ENCODE measurements around the gene RASL11B.

DNA sequence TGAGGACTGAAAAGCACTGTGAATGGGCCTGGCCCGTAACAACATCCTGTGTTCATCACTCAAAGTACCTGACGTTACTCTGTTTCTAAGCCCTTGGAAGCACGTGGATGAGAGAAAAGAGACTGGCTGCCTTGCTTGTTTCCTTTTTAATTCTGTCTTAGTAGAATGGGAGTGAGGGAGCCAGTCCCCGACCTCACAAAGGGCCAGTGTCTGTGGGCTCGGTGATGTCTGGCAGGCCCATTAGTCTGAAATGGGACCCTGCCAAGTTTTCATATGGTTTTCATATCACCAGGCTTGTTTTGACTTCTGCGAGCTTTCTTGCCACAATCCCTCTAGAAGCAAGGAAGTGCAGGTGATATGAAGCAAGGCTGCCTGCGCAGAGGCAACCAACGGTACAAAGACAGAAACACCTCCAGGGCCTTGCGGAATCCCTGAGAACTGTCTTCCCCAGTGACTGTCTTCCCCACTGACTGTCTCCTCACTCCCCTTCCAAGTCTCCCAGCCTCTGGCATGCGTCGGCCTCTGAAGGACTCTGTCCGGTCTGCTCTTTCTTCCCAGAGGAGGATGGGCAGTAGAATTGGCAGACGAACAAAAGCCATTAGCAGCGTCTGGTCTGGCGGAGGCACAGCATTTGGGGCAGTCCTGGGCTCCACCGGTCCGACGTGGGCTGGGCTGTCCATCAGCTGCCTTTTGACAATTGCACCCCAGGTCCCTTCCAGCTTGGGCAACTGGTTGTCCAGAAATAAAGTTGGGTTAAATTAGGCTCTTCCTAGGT is 20.2 kb upstream of the RASL11B start:
- TF ChIP-seq, protein P1, sequence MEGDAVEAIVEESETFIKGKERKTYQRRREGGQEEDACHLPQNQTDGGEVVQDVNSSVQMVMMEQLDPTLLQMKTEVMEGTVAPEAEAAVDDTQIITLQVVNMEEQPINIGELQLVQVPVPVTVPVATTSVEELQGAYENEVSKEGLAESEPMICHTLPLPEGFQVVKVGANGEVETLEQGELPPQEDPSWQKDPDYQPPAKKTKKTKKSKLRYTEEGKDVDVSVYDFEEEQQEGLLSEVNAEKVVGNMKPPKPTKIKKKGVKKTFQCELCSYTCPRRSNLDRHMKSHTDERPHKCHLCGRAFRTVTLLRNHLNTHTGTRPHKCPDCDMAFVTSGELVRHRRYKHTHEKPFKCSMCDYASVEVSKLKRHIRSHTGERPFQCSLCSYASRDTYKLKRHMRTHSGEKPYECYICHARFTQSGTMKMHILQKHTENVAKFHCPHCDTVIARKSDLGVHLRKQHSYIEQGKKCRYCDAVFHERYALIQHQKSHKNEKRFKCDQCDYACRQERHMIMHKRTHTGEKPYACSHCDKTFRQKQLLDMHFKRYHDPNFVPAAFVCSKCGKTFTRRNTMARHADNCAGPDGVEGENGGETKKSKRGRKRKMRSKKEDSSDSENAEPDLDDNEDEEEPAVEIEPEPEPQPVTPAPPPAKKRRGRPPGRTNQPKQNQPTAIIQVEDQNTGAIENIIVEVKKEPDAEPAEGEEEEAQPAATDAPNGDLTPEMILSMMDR (IDR thresholded peaks at IDR 0.05; ENCODE audit: insufficient read depth, low read depth, low read length), result no peak
- TF ChIP-seq EZH2 (IDR thresholded peaks at IDR 0.05; ENCODE audit: insufficient read depth, low read length), result no peak

All from astrocyte (in vitro differentiated cells and primary cell).